Parathyroid adenoma (tissue), 2 donors: ENCODE data around the gene LRCOL1.
A peak's percentile ranks its signal among the peaks of the same experiment; 100 is the strongest.

Source experiments
- H2AFZ ChIP-seq: fragments of 300-600 bp; sonication (generic); one replicate; pipeline ENCODE4 v1.7.0; 2017; ENCODE audit warnings: antibody characterized with exemption, mild to moderate bottlenecking
- H3K27ac ChIP-seq: fragments of 300-600 bp; sonication (generic); one replicate; pipeline ENCODE4 v1.7.0; 2017
- H3K27me3 ChIP-seq: fragments of 300-600 bp; sonication (generic); one replicate; pipeline ENCODE4 v1.7.0; 2017; ENCODE audit warnings: low read length; ENCODE audit not compliant: control insufficient read depth, insufficient read depth
- H3K36me3 ChIP-seq: fragments of 300-600 bp; sonication (generic); one replicate; pipeline ENCODE4 v1.7.0; 2017; ENCODE audit warnings: low read length; ENCODE audit not compliant: control insufficient read depth, insufficient read depth
- H3K4me1 ChIP-seq: fragments of 300-600 bp; sonication (generic); one replicate; pipeline ENCODE4 v1.7.0; 2017; ENCODE audit warnings: control low read depth
- H3K4me2 ChIP-seq: fragments of 300-600 bp; sonication (generic); one replicate; pipeline ENCODE4 v1.7.0; 2017; ENCODE audit warnings: low read length
- H3K4me3 ChIP-seq: fragments of 300-600 bp; sonication (generic); one replicate; pipeline ENCODE4 v1.7.0; 2017; ENCODE audit warnings: low read depth, low read length
- H3K79me2 ChIP-seq: fragments of 300-600 bp; sonication (generic); one replicate; pipeline ENCODE4 v1.7.0; 2017; ENCODE audit warnings: control low read depth
- H3K9ac ChIP-seq: fragments of 300-600 bp; sonication (generic); one replicate; pipeline ENCODE4 v1.7.0; 2017; ENCODE audit warnings: mild to moderate bottlenecking
- H3K9me3 ChIP-seq: fragments of 300-600 bp; sonication (generic); one replicate; pipeline ENCODE4 v1.7.0; 2017; ENCODE audit warnings: low read length; ENCODE audit not compliant: control insufficient read depth
- TF ChIP-seq, protein P1 (sequence below): fragments of 300-600 bp; sonication (generic); IDR thresholded peaks from one replicate; pipeline ENCODE4 v1.7.0; 2017; ENCODE audit warnings: antibody characterized with exemption, mild to moderate bottlenecking
- donor health status: primary hyperparathyroidism.

LRCOL1 gene

DNA sequence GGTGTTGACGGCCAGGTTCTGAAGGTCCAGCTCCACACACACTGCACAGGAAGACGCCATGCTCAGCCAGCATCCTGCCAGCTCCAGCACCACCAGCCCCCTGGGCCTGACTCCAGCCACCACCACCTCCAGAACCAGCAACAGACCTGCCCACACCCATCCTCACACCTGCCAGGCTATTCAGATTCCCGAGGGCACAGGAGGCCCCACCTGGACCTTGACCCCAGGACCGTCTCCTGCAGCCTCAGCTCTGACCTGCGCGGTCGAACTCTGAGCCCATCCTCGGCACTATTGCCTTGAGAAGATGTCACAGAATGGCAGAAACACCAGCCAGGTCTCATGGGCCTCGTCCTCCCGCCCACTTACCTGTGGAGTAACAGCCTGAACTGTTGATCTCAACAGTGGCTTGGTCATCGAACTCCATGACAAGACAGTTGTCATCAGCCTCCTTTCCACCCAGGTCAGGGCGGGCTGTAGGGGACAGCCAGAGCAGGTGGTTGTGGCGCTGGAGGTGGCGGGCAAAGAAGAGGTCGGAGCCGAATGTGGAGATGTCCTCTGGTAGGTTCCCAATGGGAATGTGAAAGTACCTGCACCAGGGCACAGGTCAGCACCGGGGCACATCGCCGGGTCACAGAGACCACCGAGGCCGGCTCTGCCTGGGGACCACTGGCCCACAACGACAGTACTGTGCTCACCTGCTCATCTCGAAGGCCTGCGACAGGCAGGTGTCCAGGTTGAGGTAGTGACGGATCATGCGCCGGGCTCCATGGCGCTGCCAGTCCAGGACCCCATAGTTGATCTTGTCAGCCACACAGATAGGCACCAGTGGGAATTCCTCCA is 31.6 kb upstream of the LRCOL1 start:
- Histone ChIP-seq H3K79me2 (no peaks in the 10 kb centered on the region), H3K4me2 (no peak overlapping the region), H3K9ac (no peak overlapping the region), H2AFZ (no peak overlapping the region), H3K36me3 (no peaks in the 10 kb centered on the region), H3K27ac (no peak overlapping the region), H3K9me3 (no peaks in the 10 kb centered on the region), H3K27me3 (no peaks in the 10 kb centered on the region), H3K4me1 (no peaks in the 10 kb centered on the region), H3K4me3 (no peak overlapping the region)
- TF ChIP-seq, protein P1, sequence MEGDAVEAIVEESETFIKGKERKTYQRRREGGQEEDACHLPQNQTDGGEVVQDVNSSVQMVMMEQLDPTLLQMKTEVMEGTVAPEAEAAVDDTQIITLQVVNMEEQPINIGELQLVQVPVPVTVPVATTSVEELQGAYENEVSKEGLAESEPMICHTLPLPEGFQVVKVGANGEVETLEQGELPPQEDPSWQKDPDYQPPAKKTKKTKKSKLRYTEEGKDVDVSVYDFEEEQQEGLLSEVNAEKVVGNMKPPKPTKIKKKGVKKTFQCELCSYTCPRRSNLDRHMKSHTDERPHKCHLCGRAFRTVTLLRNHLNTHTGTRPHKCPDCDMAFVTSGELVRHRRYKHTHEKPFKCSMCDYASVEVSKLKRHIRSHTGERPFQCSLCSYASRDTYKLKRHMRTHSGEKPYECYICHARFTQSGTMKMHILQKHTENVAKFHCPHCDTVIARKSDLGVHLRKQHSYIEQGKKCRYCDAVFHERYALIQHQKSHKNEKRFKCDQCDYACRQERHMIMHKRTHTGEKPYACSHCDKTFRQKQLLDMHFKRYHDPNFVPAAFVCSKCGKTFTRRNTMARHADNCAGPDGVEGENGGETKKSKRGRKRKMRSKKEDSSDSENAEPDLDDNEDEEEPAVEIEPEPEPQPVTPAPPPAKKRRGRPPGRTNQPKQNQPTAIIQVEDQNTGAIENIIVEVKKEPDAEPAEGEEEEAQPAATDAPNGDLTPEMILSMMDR: no peak

DNA sequence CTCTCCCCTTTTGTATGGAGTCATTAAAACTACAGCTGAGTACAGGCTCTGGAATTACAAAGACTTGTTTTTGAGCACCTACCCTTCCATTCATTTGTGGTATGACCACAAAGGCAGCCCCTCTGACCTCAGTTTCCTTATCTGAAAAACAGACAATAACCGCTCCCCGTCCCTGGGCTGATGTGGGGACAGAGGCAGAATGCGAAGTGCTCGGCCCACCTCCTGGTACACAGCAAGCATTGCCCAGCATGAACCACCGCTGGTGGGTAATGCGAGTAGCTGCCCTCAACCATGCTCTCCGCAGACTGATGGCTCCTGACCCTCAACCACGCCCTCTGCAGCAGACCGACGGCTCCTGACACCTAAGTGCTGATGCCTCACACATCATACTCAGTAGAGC is 30.6 kb upstream of the LRCOL1 start:
- H3K27ac ChIP-seq: no peak overlapping the region
- no peaks in the 10 kb centered on the region for H3K9me3 ChIP-seq
- H3K36me3 ChIP-seq: no peaks in the 10 kb centered on the region
- H3K4me1 ChIP-seq: no peaks in the 10 kb centered on the region
- no peak overlapping the region for H3K4me3 ChIP-seq
- no peaks in the 10 kb centered on the region for H3K79me2 ChIP-seq
- TF ChIP-seq, protein P1: no peak
- H3K27me3 ChIP-seq: no peaks in the 10 kb centered on the region
- no peak overlapping the region for H3K4me2 ChIP-seq
- H2AFZ ChIP-seq: no peak overlapping the region
- H3K9ac ChIP-seq: no peak overlapping the region

DNA sequence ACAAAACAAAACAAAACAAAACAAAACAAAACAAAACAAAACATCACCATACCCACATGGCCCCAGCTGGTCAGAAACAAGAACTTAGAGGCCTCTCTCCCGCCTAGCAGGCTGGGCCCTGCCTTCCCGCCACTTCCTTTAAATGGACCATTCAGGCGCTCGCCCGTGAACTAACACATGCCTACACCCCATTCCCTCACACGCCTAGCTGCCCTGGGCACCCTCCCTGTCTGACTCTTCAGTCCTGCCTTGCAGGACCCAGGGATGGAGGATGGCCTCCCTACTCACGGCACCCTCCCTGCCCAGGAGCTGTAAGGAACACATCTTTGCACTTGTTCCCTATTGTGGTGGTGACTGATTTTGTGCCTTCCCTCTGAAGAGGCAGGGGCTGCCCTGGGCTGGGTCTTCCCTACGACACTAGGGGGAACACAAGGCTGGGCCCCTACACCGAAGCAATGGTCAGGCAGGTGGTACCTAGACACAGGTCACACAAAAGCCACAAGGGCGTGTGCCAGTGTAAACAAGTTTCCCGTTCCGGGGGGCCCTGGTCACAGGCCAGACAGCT is 29.7 kb upstream of the LRCOL1 start:
- TF ChIP-seq, protein P1: no peak
- H3K27ac ChIP-seq: no peak overlapping the region
- no peaks in the 10 kb centered on the region for H3K9me3 ChIP-seq
- no peaks in the 10 kb centered on the region for H3K27me3 ChIP-seq
- no peak overlapping the region for H3K4me3 ChIP-seq
- H2AFZ ChIP-seq: no peak overlapping the region
- H3K36me3 ChIP-seq: no peaks in the 10 kb centered on the region
- no peak overlapping the region for H3K9ac ChIP-seq
- H3K4me1 ChIP-seq: no peaks in the 10 kb centered on the region
- H3K79me2 ChIP-seq: no peaks in the 10 kb centered on the region
- no peak overlapping the region for H3K4me2 ChIP-seq

DNA sequence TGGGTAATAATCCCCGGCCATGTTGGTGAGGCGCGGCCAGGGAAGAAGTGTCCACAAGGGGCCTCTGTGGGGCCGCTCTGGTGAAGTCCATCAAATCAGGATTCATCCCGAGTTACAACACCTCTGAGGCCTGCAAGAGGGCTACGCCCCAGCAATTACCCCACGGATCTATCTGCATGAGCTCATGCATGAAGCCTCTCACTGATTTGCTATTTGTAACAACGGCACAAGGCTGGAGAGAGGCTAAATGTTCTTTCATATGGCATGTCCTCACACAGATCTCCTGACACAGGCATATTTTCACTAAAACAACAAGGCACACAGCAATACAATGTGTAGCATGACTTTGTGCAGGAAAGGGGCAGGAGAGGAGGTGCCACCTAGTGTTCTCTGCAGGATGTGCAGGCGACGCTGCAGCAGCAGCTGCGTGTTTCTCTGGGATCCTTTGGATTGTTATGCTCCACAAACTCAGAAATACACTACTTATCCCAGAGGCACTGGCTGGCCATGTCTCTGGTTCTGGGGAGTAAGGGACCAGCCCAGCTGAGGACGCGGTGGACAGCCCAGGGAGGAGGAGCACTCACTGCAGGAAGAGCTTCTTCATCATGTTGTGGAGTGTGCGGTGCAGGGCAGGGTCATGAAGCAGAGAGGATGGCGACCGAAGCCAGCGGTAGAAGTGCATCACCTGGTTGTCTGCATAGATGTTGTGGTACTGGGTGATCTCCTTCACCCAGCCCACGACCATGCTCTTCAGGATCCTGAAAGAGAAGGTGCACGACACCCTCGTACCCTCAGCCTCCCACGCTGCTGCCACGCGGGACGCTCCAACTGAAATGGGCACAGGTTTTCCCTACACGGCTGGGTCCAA is 28.4 kb upstream of the LRCOL1 start:
- no peak overlapping the region for H3K4me3 ChIP-seq
- no peak overlapping the region for H3K4me2 ChIP-seq
- no peaks in the 10 kb centered on the region for H3K9me3 ChIP-seq
- H2AFZ ChIP-seq: no peak overlapping the region
- H3K27ac ChIP-seq: no peak overlapping the region
- no peaks in the 10 kb centered on the region for H3K27me3 ChIP-seq
- TF ChIP-seq, protein P1: peak; percentile 68
- no peaks in the 10 kb centered on the region for H3K36me3 ChIP-seq
- no peak overlapping the region for H3K9ac ChIP-seq
- H3K4me1 ChIP-seq: no peaks in the 10 kb centered on the region
- no peaks in the 10 kb centered on the region for H3K79me2 ChIP-seq
